CD14-positive monocyte (primary cell): ENCODE measurements around the gene ZNF423. TPM values are rescaled to one million over a fixed set of nuclear protein-coding genes. Genes with fewer than 3 reads are reported as not detected.
"Not testable (repeated sequence)": the region's sequence is repeated elsewhere in the genome, so short reads cannot be mapped to it uniquely, and the experiment has no call there.

Experiments
- DNase-seq, 3 donors: peaks; one replicate each; pipeline ENCODE4 v3.0.0-alpha.2; 2011 to 2022
- H2AFZ ChIP-seq: 2 replicates; pipeline ENCODE4 v1.6.0; 2012; ENCODE audit warnings: mild to moderate bottlenecking, low read depth, low read length, inconsistent platforms; ENCODE audit not compliant: insufficient read depth, poor library complexity, severe bottlenecking
- H3K27ac ChIP-seq, 2 donors: 1 replicate in 1 of 2; 2 replicates in 1 of 2; pipeline ENCODE4 v1.5.1; 2012 to 2013; ENCODE audit warnings: low read length in 2 of 2, control low read depth in 1 of 2, inconsistent platforms in 1 of 2, low read depth in 1 of 2, mild to moderate bottlenecking in 1 of 2
- H3K27me3 ChIP-seq, 2 donors: one replicate each; pipeline versions ENCODE4 v1.6.0 to v1.6.1; 2011 to 2013; ENCODE audit warnings: low read length in 2 of 2; ENCODE audit not compliant: control insufficient read depth in 2 of 2, insufficient read depth in 2 of 2
- H3K36me3 ChIP-seq, 2 donors: replicated peaks in 1 of 2; 1 replicate in 1 of 2; 2 replicates in 1 of 2; pipeline versions ENCODE4 v1.5.1 to v1.6.1; 2012 to 2013; ENCODE audit warnings: low read length in 2 of 2, control low read depth in 1 of 2, inconsistent platforms in 1 of 2, mild to moderate bottlenecking in 1 of 2; ENCODE audit not compliant: insufficient read depth in 2 of 2, control insufficient read depth in 1 of 2
- H3K4me1 ChIP-seq, 2 donors: 1 replicate in 1 of 2; 2 replicates in 1 of 2; pipeline versions ENCODE4 v1.5.1 to v1.6.1; 2012 to 2013; ENCODE audit warnings: low read length in 2 of 2, control low read depth in 1 of 2, inconsistent platforms in 1 of 2, mild to moderate bottlenecking in 1 of 2, moderate library complexity in 1 of 2; ENCODE audit not compliant: insufficient read depth in 2 of 2, control insufficient read depth in 1 of 2
- H3K4me2 ChIP-seq: replicated peaks from 2 replicates; pipeline ENCODE3; 2012; ENCODE audit warnings: low read length, moderate library complexity, mild to moderate bottlenecking; ENCODE audit not compliant: poor library complexity, severe bottlenecking; ENCODE audit errors: extremely low read depth
- H3K4me3 ChIP-seq, 3 experiments: fragments of 200-600 bp in 1 of 3; sonication (generic) in 1 of 3; replicated peaks in 1 of 3; 1 replicate in 2 of 3; 2 replicates in 1 of 3; pipeline ENCODE4 v1.5.1; 2011 to 2013; ENCODE audit warnings: low read length in 3 of 3, mild to moderate bottlenecking in 3 of 3, control low read depth in 2 of 3, low read depth in 2 of 3, inconsistent platforms in 1 of 3, moderate library complexity in 1 of 3
- H3K79me2 ChIP-seq: 2 replicates; pipeline ENCODE4 v1.6.0; 2012; ENCODE audit warnings: mild to moderate bottlenecking, control low read depth, inconsistent platforms, low read length, moderate library complexity; ENCODE audit not compliant: insufficient read depth
- H3K9ac ChIP-seq: 2 replicates; pipeline ENCODE4 v1.6.0; 2017; ENCODE audit warnings: low read length, mild to moderate bottlenecking; ENCODE audit not compliant: insufficient read depth, poor library complexity, severe bottlenecking
- H3K9me3 ChIP-seq, 2 donors: replicated peaks in 1 of 2; 1 replicate in 1 of 2; 2 replicates in 1 of 2; pipeline versions ENCODE4 v1.5.1 to v1.6.1; 2012 to 2013; ENCODE audit warnings: low read length in 2 of 2, control low read depth in 1 of 2; ENCODE audit not compliant: control insufficient read depth in 1 of 2, insufficient read depth in 1 of 2
- H4K20me1 ChIP-seq: 2 replicates; pipeline ENCODE4 v1.6.0; 2012; ENCODE audit warnings: mild to moderate bottlenecking, low read length, control low read depth, moderate library complexity; ENCODE audit not compliant: insufficient read depth
- H3K27ac Mint-ChIP-seq, 7 donors: one replicate each; pipeline ENCODE4 v1.8.0; 2020; ENCODE audit warnings: mild to moderate bottlenecking in 7 of 7, mixed read lengths in 7 of 7, moderate library complexity in 6 of 7, inconsistent platforms in 2 of 7
- H3K27me3 Mint-ChIP-seq, 3 donors: one replicate each; pipeline ENCODE4 v1.8.0; 2021 to 2022; ENCODE audit warnings: low read depth in 3 of 3, mild to moderate bottlenecking in 3 of 3, mixed read lengths in 3 of 3, moderate library complexity in 3 of 3, inconsistent platforms in 1 of 3
- H3K36me3 Mint-ChIP-seq, 2 donors: one replicate each; pipeline ENCODE4 v1.8.0; 2020; ENCODE audit warnings: mixed read lengths in 2 of 2, inconsistent platforms in 1 of 2, mild to moderate bottlenecking in 1 of 2
- H3K4me1 Mint-ChIP-seq: one replicate; pipeline ENCODE4 v1.8.0; 2020; ENCODE audit warnings: mild to moderate bottlenecking, mixed read lengths
- H3K4me3 Mint-ChIP-seq, 2 donors: one replicate each; pipeline ENCODE4 v1.8.0; 2020; ENCODE audit warnings: mild to moderate bottlenecking in 2 of 2, mixed read lengths in 2 of 2, moderate library complexity in 1 of 2
- H3K9me3 Mint-ChIP-seq, 7 donors: one replicate each; pipeline ENCODE4 v1.8.0; 2020 to 2022; ENCODE audit warnings: mixed read lengths in 7 of 7, mild to moderate bottlenecking in 6 of 7, moderate library complexity in 6 of 7, inconsistent platforms in 2 of 7
- CTCF ChIP-seq: fragments of 200-600 bp; IDR thresholded peaks from one replicate; pipeline ENCODE4 v1.8.0; 2022; ENCODE audit warnings: antibody characterized with exemption, mild to moderate bottlenecking
- WGBS: methylation state at CpG from one replicate; pipeline ENCODE4 v1.1.5; 2013; ENCODE audit warnings: missing lambda C conversion rate; ENCODE audit not compliant: insufficient coverage; 5-methylcytosine and 5-hydroxymethylcytosine counted together
- intact Hi-C, 2 donors: fragments of 100-400 bp; cut with micrococcal nuclease; formaldehyde crosslinking; loops; one replicate each; pipeline versions ENCODE4 v1.15.0 to v1.15.1; 2023
- polyA plus RNA-seq, 3 donors: library from polyadenylated mRNA; depleted of rRNA in 1 of 3; unstranded in 2 of 3; stranded (reverse) in 1 of 3; fragments of 300-500 nt in 2 of 3; fragments of >200 nt in 1 of 3; fragmentation: Illumina TruSeq in 2 of 3; gene quantifications; 1 replicate in 2 of 3; 2 replicates in 1 of 3; pipeline ENCODE4 v1.2.3, GENCODE V29; 2012 to 2021

ZNF423 gene
- polyA plus RNA-seq, 3 donors = not detected

GRCh38 chr16:49883076-49884014 is 27.4 kb upstream of the ZNF423 start:
- no peak overlapping the region for H3K4me2 ChIP-seq
- no peaks in the 10 kb centered on the region for H3K9me3 Mint-ChIP-seq
- no peak for DNase-seq
- H4K20me1 ChIP-seq = no peaks in the 10 kb centered on the region
- H3K36me3 Mint-ChIP-seq = no peaks in the 10 kb centered on the region
- 74% methylated on average over 8 of the region's 16 CpGs for WGBS
- intact Hi-C loops = no loop called here
- H3K9ac ChIP-seq = no peak overlapping the region
- H3K4me1 Mint-ChIP-seq = no peaks in the 10 kb centered on the region
- no peak for TF ChIP-seq CTCF
- H2AFZ ChIP-seq = no peak overlapping the region
- H3K4me1 ChIP-seq = no peaks in the 10 kb centered on the region
- peaks cover 5 to 16% (median 6%) of the 10 kb centered on the region in 3 donors for H3K27me3 Mint-ChIP-seq
- H3K4me3 Mint-ChIP-seq = no peak overlapping the region
- no peaks in the 10 kb centered on the region for H3K27me3 ChIP-seq
- no peak overlapping the region for H3K27ac ChIP-seq
- no peaks in the 10 kb centered on the region for H3K79me2 ChIP-seq
- no peaks in the 10 kb centered on the region for H3K9me3 ChIP-seq
- H3K27ac Mint-ChIP-seq = no peak overlapping the region
- no peak overlapping the region for H3K4me3 ChIP-seq
- no peaks in the 10 kb centered on the region for H3K36me3 ChIP-seq

- no peak for TF ChIP-seq CTCF
- Mint-ChIP-seq H3K36me3 (no peaks in the 10 kb centered on the region), H3K9me3 (peaks cover 0 to 2% (median 0%) of the 10 kb centered on the region in 7 donors), H3K4me3 (no peak overlapping the region), H3K4me1 (no peaks in the 10 kb centered on the region), H3K27me3 (peaks cover 16 to 27% (median 21%) of the 10 kb centered on the region in 3 donors), H3K27ac (no peak overlapping the region)
- WGBS = 93% methylated on average over 7 of the region's 7 CpGs
- Histone ChIP-seq H3K4me2 (no peak overlapping the region), H3K4me3 (no peak overlapping the region), H3K9me3 (no peaks in the 10 kb centered on the region), H3K4me1 (no peaks in the 10 kb centered on the region), H3K79me2 (no peaks in the 10 kb centered on the region), H3K27ac (no peak overlapping the region), H3K36me3 (no peaks in the 10 kb centered on the region), H3K9ac (no peak overlapping the region), H4K20me1 (no peaks in the 10 kb centered on the region), H2AFZ (no peak overlapping the region), H3K27me3 (peaks cover 0 to 12% of the 10 kb centered on the region in 2 donors)
- no peak for DNase-seq
- intact Hi-C loops = no loop called here
Observed at GRCh38 chr16:49881890-49882289, 26.0 kb upstream of the ZNF423 start.

- H3K9ac ChIP-seq, H3K79me2 ChIP-seq, H3K4me2 ChIP-seq, H3K4me1 ChIP-seq, H2AFZ ChIP-seq, H3K4me3 ChIP-seq, H3K4me1 Mint-ChIP-seq, DNase-seq, H3K36me3 Mint-ChIP-seq, H3K4me3 Mint-ChIP-seq, H3K27ac Mint-ChIP-seq, H4K20me1 ChIP-seq, H3K27ac ChIP-seq, H3K9me3 Mint-ChIP-seq, H3K9me3 ChIP-seq, intact Hi-C loops, H3K36me3 ChIP-seq: not testable (repeated sequence)
- H3K27me3 Mint-ChIP-seq = peaks cover 27 to 47% (median 43%) of the 10 kb centered on the region in 3 donors
- WGBS = no CpG with 5 or more reads among the region's 3 CpGs
- H3K27me3 ChIP-seq = peaks cover 5 to 34% of the 10 kb centered on the region in 2 donors
Observed at GRCh38 chr16:49878540-49878939, 22.6 kb upstream of the ZNF423 start.
